GM19099 (cell line): ENCODE data around the gene PDE4B.

Experiments
- POLR2A ChIP-seq: IDR thresholded peaks from 3 replicates; pipeline ENCODE4 v1.6.1; 2011; ENCODE audit warnings: low read depth; ENCODE audit not compliant: insufficient read length; ENCODE audit errors: extremely low read depth

PDE4B gene

GRCh38 chr1:65832296-65832695 lies 39.6 kb downstream of the PDE4B start:
- no peak for TF ChIP-seq POLR2A

- no peak for TF ChIP-seq POLR2A
Observed at GRCh38 chr1:65836686-65837085, 44.0 kb downstream of the PDE4B start.

- no peak for TF ChIP-seq POLR2A
Observed at GRCh38 chr1:65840683-65841082, 48.0 kb downstream of the PDE4B start.

GRCh38 chr1:65844296-65844695 lies 51.6 kb downstream of the PDE4B start:
- TF ChIP-seq POLR2A = no peak

GRCh38 chr1:65844821-65845534 lies 52.3 kb downstream of the PDE4B start:
- TF ChIP-seq POLR2A = no peak

GRCh38 chr1:65845535-65846060 lies 52.9 kb downstream of the PDE4B start:
- no peak for TF ChIP-seq POLR2A

- no peak for TF ChIP-seq POLR2A
Observed at GRCh38 chr1:65846866-65847265, 54.2 kb downstream of the PDE4B start.

- TF ChIP-seq POLR2A = no peak
Observed at GRCh38 chr1:65850281-65850680, 57.6 kb downstream of the PDE4B start.

- no peak for TF ChIP-seq POLR2A
Observed at GRCh38 chr1:65866439-65866838, 73.7 kb downstream of the PDE4B start.

GRCh38 chr1:65872301-65872700 lies 79.6 kb downstream of the PDE4B start:
- TF ChIP-seq POLR2A = no peak

- no peak for TF ChIP-seq POLR2A
Observed at GRCh38 chr1:65880611-65881010, 87.9 kb downstream of the PDE4B start.

GRCh38 chr1:65881067-65881594 lies 88.4 kb downstream of the PDE4B start:
- no peak for TF ChIP-seq POLR2A

GRCh38 chr1:65882076-65882475 lies 89.4 kb downstream of the PDE4B start:
- no peak for TF ChIP-seq POLR2A

GRCh38 chr1:65889441-65889840 lies 96.7 kb downstream of the PDE4B start:
- TF ChIP-seq POLR2A = no peak

GRCh38 chr1:65890201-65890843 lies 97.6 kb downstream of the PDE4B start:
- TF ChIP-seq POLR2A = no peak
